SK-N-SH (cell line): Measurements from ENCODE around the gene NTSR1.

Experiments used
- CTCF ChIP-seq: fragments of 200-600 bp; sonication (generic); IDR thresholded peaks from 2 replicates; pipeline ENCODE4 v1.6.1; 2017; ENCODE audit warnings: antibody characterized with exemption, mild to moderate bottlenecking, moderate library complexity
- EP300 ChIP-seq, 2 experiments: IDR thresholded peaks; 2 replicates each; pipeline versions ENCODE4 v1.4.0 to v1.6.1; 2012; ENCODE audit warnings: borderline replicate concordance in 1 of 2, low read depth in 1 of 2, low read length in 1 of 2
- FOXM1 ChIP-seq: IDR thresholded peaks from 2 replicates; pipeline ENCODE4 v1.4.0; 2012; ENCODE audit warnings: low read depth, mild to moderate bottlenecking
- GABPA ChIP-seq: IDR thresholded peaks from 2 replicates; pipeline ENCODE4 v1.4.0; 2012; ENCODE audit warnings: low read depth, mild to moderate bottlenecking
- MAX ChIP-seq: IDR thresholded peaks from 2 replicates; pipeline ENCODE4 v1.4.0; 2012; ENCODE audit warnings: low read depth
- RXRA ChIP-seq: IDR thresholded peaks from 2 replicates; pipeline ENCODE4 v1.4.0; 2012; ENCODE audit warnings: low read depth, mild to moderate bottlenecking, borderline replicate concordance
- USF1 ChIP-seq: IDR thresholded peaks from 2 replicates; pipeline ENCODE4 v1.4.0; 2012; ENCODE audit warnings: low read depth, borderline replicate concordance
- USF2 ChIP-seq: fragments of 150-350 bp; IDR thresholded peaks from 2 replicates; pipeline ENCODE4 v1.6.1; 2017; ENCODE audit warnings: antibody characterized with exemption, low read length, low read depth, borderline replicate concordance
- TF ChIP-seq, protein P1 (sequence below): fragments of 150-350 bp; IDR thresholded peaks from 2 replicates; pipeline ENCODE4 v1.6.1; 2016; ENCODE audit warnings: mild to moderate bottlenecking, low read depth, low read length

GRCh38 chr20:62745279-62745951 is 36.8 kb downstream of the NTSR1 start:
- TF ChIP-seq FOXM1 (no peak), CTCF (no peak), GABPA (no peak), USF2 (no peak), EP300 (IDR thresholded peaks at IDR 0.05; ENCODE audit: borderline replicate concordance in 1 of 2, low read depth in 1 of 2, low read length in 1 of 2) (no peak), USF1 (no peak), RXRA (no peak), MAX (no peak)
- TF ChIP-seq, protein P1, sequence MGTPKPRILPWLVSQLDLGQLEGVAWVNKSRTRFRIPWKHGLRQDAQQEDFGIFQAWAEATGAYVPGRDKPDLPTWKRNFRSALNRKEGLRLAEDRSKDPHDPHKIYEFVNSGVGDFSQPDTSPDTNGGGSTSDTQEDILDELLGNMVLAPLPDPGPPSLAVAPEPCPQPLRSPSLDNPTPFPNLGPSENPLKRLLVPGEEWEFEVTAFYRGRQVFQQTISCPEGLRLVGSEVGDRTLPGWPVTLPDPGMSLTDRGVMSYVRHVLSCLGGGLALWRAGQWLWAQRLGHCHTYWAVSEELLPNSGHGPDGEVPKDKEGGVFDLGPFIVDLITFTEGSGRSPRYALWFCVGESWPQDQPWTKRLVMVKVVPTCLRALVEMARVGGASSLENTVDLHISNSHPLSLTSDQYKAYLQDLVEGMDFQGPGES: no peak
